ENCODE data around the gene EBF3.

DNA sequence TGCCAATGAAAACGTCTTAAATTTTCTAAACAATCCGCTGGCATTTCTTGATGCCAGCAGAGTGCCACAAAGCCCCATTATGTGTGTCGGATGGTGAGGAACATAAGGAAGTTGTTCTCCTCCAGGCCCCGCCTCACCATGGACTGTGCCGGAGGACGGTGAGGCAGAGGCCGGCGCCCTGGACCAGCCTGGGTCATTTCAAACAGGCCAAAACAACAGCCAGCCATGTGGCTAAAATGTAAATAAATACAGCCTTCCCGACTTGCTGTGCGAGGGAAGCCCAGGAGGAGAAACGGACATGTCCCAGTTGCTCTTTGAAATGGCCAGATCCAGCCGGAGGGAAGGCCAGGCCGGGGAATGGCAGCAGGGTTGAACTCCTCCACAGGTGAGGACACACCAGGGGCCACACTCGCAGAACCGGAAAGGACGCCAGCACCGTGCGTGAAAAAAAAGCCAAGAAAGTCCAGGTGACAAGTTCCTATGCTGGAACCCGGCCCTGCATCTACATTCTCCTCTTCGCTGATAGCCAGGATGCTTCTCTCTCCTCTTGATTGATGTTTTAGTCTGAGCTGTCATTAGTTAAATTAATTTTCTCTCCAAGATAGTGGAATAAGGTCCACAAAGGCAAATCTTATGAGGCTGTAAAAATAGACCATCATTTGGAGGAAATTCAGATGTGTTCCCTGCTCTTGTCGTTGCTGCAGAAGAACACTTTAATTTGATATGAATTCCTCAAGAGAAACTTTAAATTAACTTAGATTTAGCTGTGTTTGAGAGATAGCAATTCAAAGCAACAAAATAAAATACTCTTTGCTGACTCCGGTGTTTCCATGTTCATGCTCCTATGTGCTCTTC is 64.6 kb downstream of the EBF3 start:
- TF ChIP-seq, protein P1, sequence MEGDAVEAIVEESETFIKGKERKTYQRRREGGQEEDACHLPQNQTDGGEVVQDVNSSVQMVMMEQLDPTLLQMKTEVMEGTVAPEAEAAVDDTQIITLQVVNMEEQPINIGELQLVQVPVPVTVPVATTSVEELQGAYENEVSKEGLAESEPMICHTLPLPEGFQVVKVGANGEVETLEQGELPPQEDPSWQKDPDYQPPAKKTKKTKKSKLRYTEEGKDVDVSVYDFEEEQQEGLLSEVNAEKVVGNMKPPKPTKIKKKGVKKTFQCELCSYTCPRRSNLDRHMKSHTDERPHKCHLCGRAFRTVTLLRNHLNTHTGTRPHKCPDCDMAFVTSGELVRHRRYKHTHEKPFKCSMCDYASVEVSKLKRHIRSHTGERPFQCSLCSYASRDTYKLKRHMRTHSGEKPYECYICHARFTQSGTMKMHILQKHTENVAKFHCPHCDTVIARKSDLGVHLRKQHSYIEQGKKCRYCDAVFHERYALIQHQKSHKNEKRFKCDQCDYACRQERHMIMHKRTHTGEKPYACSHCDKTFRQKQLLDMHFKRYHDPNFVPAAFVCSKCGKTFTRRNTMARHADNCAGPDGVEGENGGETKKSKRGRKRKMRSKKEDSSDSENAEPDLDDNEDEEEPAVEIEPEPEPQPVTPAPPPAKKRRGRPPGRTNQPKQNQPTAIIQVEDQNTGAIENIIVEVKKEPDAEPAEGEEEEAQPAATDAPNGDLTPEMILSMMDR (IDR thresholded peaks at IDR 0.05): no peak
- TF ChIP-seq POLR2A (IDR thresholded peaks at IDR 0.05): no peak
